ENCODE data around the gene PGK1.
"Not testable (repeated sequence)": the region's sequence is repeated elsewhere in the genome, so short reads cannot be mapped to it uniquely, and the experiment has no call there.

Gene PGK1

DNA sequence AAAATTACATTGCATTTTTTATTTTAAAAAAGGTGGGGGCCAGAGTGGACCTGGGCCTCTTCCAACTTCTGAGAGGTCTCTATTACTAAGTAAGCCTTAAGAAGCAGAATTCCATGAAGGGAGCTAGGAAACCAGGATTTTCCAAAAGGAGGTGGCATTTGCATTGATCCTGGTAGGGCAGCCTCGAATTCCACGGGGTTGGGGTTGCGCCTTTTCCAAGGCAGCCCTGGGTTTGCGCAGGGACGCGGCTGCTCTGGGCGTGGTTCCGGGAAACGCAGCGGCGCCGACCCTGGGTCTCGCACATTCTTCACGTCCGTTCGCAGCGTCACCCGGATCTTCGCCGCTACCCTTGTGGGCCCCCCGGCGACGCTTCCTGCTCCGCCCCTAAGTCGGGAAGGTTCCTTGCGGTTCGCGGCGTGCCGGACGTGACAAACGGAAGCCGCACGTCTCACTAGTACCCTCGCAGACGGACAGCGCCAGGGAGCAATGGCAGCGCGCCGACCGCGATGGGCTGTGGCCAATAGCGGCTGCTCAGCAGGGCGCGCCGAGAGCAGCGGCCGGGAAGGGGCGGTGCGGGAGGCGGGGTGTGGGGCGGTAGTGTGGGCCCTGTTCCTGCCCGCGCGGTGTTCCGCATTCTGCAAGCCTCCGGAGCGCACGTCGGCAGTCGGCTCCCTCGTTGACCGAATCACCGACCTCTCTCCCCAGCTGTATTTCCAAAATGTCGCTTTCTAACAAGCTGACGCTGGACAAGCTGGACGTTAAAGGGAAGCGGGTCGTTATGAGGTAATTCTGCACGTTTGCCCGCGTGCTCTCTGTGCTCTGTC lies at the start of gene PGK1:
Gene PGK1 (plus strand): TSS at position 626 of the 824 bp plus-strand sequence. CDS start 93 bp downstream, at position 719.
- peak; percentile 99 for DNase-seq
- in situ Hi-C loops (cut with MboI; ENCODE audit: low pct_unique_long_range_greater_than_20kb, low sequenced_read_pairs), result no loop called here

DNA sequence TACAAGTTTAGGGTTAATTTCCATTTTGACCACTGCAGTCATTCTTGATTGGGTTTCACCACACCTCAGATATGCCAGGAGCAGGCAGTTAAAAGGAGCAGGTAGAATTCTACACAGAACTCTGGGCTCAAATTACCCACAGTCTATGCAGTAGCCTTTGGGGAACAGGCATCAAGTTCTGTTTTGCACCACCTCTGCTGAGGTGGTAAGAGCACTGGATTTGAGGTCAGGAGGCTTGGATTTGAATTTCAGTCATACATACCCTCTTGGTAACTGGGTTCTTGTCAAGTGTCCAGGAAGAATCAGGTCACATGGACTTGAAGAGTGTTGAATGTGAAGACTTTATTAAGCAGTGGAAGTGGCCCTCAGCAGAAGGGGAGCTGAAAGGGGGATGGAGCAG lies 40.4 kb upstream of the PGK1 start:
- no peak for DNase-seq
- in situ Hi-C loops (cut with MboI; ENCODE audit: low pct_unique_long_range_greater_than_20kb, low sequenced_read_pairs), result no loop called here

DNA sequence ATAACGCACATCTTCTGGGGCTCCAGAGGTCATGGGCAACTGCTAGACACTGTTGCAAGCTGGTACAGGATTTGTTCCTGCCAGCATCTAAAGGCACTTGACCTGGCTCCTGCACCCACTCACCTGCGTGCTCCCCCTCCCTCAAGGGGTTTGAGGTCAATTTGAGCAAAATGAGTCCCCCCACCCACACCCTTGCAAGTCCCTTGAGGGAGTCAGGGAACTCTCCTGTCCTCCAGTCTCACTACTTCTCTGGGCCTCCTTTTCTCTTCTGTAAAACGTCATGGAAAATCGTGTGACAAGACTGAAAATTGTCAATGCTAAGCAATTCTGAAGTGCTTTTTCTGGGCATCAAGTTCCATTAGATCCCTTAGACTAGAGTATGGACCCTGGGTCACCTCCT lies 39.9 kb upstream of the PGK1 start:
- in situ Hi-C loops (cut with MboI; ENCODE audit: low pct_unique_long_range_greater_than_20kb, low sequenced_read_pairs), result no loop called here
- DNase-seq, result no peak

DNA sequence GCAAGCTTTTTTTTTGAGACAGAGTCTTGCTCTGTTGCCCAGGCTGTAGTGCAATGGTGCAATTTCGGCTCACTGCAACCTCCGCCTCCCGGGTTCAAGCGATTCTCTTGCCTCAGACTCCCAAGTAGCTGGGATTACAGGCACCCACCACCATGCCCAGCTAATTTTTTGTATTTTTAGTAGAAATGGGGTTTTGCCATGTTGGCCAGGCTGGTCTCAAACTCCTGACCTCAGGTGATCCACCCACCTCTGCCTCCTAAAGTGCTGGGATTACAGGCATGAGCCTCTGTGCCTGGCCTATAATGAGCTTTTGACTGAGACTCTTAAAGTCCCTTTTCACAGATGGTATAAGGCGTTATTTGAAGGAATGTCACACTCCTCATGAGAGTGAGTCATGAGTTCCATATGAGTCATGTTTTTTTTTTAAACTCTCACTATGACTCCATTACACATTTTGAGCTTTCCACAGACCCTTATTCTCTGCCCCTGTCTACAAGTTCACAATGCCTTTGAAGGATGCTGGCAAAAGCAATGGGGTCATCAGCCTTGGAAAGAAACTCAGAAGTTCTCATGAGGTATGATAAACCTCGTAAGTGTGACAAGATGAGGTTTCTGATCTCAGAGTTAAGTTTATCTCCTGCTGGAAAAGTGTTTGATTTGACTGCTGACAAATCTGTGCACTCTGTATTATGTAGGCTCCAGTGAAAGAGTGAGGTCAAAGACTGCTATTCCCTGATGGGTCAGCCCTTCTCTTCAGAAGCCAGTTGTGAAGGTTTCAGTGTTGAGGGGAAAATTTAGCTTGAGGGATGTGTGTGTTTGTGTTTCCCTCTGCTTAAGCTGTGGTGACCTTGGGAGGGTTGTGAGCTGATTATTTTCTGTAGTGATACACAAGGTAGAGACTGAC lies 39.1 kb upstream of the PGK1 start:
- DNase-seq; in situ Hi-C loops (cut with MboI; ENCODE audit: low pct_unique_long_range_greater_than_20kb, low sequenced_read_pairs): not testable (repeated sequence)

DNA sequence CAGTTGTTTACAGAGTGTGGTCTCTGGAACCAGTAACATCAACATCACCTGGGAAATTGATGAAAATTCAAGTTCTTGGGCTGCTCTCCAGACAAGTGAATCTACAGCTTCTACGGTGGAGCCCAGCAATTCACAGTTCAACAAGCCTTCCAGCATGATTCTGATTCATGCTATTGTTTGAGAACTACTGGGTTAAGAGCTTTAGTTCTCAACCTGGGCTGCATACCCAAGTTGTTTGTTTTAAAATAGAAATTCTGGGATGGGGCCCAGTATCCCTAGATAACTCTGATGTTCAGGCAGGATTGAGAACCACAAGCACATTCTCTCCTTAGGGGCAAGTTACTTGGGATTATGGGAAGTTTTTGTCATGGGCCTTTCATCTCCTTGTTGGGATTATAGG lies 37.9 kb upstream of the PGK1 start:
- in situ Hi-C loops (cut with MboI; ENCODE audit: low pct_unique_long_range_greater_than_20kb, low sequenced_read_pairs), result no loop called here
- DNase-seq, result no peak

DNA sequence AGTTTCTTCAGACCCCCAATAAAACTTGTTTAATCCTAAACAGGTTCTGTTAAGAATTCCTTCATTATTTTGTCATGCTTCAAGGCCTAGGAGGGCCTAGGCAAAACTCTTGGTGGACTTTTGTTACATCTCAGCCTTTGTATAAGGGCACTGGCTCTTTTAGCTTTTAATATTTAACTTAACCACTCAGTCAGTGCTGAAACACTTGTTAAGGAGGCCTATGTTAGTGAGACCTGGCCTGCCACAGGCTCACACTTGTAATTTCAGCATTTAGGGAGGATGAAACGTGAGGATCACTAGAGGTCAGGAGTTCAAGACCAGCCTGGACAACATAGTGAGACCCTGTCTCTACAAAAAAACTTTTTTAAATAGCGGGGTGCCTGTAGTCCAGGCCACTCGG lies 32.7 kb upstream of the PGK1 start:
- in situ Hi-C loops (cut with MboI; ENCODE audit: low pct_unique_long_range_greater_than_20kb, low sequenced_read_pairs), result no loop called here
- DNase-seq, result no peak

DNA sequence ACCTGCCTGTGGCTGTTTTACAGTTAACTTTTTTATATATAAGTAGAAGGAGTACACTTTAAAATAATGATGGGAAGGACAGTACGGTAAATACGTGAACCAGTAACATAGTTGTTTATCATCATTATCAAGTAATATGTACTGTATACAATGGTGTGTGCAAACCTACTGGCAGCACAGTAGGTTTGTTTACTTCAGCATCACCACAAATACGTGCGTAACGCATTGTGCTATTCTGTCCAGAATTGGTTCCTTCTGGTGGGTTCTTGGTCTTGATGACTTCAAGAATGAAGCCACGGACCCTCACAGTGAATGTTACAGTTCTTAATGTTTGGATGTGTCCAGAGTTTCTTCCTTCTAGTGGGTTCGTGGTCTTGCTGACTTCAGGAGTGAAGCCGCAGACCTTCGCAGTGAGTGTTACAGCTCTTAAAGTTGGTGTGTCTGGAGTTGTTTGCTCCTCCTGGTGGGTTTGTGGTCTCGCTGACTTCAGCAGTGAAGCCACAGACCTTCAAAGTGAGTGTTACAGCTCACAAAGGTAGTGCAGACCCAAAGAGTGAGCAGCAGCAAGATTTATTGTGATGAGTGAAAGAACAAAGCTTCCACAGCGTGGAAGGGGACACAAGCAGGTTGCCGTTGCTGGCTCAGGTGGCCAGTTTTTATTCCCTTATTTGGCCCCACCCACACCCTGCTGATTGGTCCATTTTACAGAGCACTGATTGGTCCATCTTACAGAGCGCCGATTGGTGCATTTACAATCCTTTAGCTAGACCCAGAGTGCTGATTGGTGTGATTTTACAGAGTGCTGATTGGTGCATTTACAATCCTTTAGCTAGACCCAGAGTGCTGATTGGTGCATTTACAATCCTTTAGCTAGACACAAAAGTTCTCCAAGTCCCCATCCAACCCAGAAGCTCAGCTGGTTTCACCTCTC lies 30.6 kb upstream of the PGK1 start:
- DNase-seq; in situ Hi-C loops (cut with MboI; ENCODE audit: low pct_unique_long_range_greater_than_20kb, low sequenced_read_pairs): not testable (repeated sequence)

DNA sequence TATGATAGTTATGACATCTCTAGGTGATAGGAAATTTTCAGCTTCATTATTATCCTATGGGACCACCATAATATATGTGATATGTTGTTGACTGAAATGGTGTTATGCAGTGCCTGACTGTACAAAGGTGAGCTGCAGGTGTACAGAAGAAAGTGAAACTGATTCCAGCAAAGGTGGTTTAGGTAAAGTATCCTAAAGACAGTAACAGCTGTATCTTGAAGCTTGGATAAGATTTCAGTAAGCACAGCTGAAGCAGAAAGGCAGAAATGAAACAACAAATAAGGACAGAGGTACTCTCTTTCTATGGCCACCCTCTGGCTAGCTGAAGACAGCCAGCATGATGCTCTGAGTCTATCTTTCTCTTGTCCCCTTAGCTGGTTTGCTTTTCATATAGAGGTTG lies 30.0 kb upstream of the PGK1 start:
- no peak for DNase-seq
- in situ Hi-C loops (cut with MboI; ENCODE audit: low pct_unique_long_range_greater_than_20kb, low sequenced_read_pairs), result no loop called here

DNA sequence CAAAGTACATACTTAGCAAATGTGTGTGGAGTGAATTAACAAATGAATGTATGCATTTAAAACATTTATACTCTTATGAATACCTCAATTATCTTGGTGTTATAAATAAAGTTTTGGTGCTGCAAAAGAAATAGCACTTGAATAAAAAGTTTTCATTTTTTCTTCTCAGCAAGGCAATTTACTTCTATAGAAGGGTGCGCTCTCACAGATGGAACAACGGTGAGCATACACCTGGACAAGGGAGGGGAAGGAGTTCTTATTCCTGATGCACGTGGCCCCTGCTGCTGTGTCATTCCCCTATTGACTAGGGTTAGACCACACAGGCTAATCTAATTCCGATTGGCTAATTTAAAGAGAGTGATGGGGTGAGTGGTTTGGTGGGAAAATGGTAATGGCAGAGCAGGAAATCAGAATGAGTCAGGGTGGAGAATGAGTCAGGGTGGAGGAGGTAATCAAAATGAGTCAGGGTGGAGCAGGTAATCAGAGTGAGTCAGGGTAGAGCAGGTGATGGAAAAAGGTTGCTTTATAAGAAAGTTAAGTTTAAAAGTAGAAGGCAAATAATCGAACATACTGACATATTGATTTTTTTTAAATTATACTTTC lies 28.2 kb upstream of the PGK1 start:
- in situ Hi-C loops (cut with MboI; ENCODE audit: low pct_unique_long_range_greater_than_20kb, low sequenced_read_pairs), result no loop called here
- DNase-seq, result no peak

DNA sequence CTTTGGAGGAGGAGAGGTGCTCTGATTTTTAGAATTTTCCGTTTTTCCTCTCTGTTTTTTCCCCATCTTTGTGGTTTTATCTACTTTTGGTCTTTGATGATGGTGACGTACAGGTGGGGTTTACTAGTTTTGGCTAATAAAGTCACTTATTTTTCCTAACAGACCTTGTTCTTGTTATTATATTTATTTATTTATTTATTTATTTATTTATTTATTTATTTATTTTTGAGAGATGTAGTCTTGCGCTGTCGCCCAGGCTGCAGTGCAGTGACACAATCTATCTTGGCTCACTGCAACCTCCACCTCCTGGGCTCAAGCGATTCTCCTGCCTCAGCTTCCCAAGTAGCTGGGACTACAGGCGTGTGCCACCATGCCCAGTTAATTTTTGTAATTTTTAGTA lies 22.6 kb upstream of the PGK1 start:
- in situ Hi-C loops (cut with MboI; ENCODE audit: low pct_unique_long_range_greater_than_20kb, low sequenced_read_pairs); DNase-seq: not testable (repeated sequence)

DNA sequence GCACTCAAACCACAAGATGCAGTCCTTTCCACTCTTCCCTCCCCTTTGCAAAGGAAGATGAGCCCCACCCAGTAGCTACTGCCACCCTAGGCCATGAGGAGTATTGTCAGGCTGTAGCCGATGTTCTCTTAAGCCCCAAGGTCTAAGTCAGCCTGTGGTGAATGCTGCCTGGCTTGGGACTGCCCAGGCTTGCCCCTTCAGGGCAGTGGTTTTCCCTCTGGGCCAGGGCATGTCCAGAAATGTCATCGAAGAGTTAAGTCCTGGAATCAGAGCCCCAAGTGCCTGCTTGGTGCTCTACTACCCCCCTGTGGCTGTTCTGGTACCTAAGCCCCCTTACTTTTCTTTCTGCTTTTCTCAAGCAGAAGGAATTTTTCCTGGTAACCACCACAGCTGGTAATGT lies 11.8 kb upstream of the PGK1 start:
- DNase-seq, result peak; percentile 84
- in situ Hi-C loops (cut with MboI; ENCODE audit: low pct_unique_long_range_greater_than_20kb, low sequenced_read_pairs), result no loop called here

DNA sequence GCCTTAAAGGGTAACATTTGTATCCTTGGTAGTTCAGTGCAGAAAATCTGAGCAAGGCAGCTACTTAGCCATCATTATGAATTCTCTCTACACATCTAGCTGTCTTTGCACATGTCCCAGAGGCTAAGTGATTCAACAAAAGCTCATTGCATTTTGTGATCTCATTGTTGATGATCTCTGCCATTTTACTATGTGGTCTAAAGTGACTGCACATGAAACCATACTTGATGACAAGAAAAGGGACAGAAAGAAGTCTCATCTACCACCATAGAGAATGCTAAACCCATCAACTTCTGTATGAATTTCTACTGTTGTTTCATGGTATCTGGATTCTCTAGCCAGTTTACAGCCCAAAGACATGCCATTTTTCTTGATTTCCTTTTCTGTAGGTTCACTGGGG lies 5.9 kb upstream of the PGK1 start:
- DNase-seq, result no peak
- in situ Hi-C loops (cut with MboI; ENCODE audit: low pct_unique_long_range_greater_than_20kb, low sequenced_read_pairs), result no loop called here

DNA sequence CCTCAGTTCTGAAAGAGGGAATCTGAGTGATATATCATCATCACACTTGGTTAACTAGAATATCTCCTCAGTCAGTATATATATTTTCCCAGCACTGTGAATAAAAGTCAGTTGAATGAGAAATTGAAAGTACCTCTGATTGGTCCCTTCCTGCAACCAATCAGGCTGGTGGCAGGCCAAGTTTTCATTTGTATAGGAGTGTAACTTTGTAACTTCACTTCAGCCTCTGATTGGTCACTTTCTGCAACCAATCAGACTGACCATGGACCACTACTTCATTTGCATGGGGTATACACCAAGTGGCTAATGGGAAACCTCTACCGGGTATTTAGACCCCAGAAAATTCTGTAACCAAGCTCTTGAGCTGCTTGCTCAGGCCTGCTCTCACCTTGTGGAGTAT lies 2.0 kb upstream of the PGK1 start:
- no peak for DNase-seq
- in situ Hi-C loops (cut with MboI; ENCODE audit: low pct_unique_long_range_greater_than_20kb, low sequenced_read_pairs), result no loop called here

DNA sequence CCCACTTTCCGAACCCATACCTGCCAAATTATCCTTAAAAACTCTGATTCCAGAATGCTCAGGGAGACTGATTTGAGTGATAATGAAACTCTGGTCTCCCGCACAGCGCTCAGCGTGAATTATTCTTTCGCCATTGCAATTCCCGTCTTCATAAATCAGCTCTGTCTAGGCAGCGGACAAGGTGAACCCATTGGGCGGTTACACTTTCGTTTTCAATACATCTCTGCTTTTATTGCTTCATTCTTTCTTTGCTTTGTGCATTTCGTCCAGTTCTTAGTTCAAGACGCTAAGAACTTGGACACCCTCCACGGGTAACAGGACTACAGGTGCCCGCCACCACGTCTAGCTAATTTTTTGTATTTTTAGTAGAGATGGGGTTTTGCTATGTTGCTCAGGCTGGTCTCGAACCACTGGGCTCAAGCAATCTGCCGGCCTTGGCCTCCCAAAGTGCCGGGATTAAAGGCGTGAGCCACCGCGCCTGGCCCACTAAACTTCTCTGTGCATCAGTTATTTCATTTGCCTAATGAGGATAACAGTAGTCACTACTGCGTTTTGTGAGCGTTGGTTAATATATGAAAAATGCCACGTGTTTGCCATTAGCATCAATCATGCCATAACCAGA lies 936 bp upstream of the PGK1 start:
- no peak for DNase-seq
- in situ Hi-C loops (cut with MboI; ENCODE audit: low pct_unique_long_range_greater_than_20kb, low sequenced_read_pairs), result no loop called here

DNA sequence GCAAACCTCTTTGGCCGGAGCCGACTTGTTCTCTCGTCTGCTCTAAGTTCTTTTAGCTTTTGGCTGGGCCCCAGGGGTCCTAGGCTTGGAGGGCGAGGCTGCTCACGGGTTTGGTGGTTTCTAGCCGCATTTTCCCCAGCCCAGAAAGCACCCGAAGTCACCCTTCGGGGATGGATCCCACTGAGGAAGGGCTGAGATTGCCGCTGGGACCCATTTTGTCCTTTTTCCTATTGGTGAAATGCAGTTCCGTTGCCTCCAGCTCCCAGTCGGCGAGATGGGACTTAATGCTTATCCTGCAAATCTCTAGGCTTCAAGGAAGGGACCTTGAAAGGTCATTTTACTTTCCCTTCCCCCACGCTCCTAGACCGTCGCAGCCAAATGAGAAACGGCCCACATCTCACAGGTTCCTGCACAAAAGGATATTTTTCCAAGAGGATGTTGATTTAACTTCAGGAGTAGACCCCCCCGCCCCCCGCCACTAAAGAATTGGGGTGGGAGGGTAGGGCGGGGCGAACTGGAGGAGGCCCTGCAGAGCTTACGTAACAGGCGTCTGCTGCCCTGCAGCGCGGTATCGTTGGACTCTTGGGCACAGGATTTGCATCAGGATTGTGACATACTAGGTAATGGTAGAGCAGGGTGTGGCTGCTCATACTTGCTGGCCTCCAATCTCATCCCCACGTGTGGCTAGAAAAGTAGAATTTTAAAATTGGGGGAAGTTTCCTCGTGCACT lies 564 bp downstream of the PGK1 start:
- in situ Hi-C loops (cut with MboI; ENCODE audit: low pct_unique_long_range_greater_than_20kb, low sequenced_read_pairs), result no loop called here
- DNase-seq, result peak; percentile 67

DNA sequence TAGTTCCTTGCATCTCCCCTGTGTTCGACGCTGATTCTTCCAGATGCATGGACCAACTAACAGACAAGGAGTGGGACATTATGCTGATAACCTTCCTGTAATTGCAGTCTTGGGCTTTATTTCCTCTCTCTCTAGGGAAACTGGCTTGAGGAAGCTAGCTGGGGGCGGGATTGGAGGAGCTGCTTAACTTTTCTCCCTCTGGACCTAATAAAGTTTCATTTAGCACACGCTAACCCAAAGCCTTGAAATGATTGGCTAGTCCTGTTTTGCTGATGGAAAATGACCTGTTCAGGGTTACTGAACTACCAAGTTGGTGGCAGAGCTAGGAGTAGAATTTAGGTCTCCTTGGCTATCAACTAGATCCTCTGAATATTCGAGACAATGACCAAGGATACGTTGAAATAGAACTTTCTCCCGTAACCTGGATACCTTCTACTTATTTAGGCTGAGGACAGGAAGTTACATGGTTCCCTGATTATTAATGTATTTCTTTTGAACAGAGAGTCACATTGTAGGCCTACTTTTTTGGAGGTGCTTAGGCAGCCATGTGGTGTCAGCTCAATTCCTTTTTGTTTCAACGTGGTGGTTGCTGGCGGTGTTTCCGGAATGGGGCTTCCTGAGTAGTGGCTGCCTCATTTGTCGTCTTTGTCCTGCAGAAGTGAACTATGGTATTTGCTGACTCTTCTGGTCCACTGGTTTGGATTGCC lies 2.0 kb downstream of the PGK1 start:
- DNase-seq, result peak; percentile 44
- in situ Hi-C loops (cut with MboI; ENCODE audit: low pct_unique_long_range_greater_than_20kb, low sequenced_read_pairs), result no loop called here

DNA sequence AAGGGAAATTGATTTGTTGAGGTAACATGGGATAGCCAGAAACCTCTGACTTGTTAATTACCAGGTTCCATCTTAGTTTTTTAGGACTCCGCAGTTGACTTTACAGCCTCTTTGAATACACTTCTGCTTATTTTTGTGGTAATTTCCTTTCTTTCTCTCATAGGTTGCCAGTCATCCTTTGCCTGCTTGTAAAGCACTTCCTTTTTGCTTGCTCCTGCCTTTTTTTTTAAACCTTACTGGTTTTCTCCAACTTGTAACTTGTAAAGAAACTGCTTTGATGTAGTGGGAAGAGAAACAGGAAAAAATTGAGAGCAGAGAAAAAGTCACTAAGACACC lies 2.6 kb downstream of the PGK1 start:
- in situ Hi-C loops (cut with MboI; ENCODE audit: low pct_unique_long_range_greater_than_20kb, low sequenced_read_pairs), result no loop called here
- DNase-seq, result peak; percentile 85
